GM06990 (cell line): ENCODE data around the gene ING2.
"Not testable (repeated sequence)": the region's sequence is repeated elsewhere in the genome, so short reads cannot be mapped to it uniquely, and the experiment has no call there.

Experiments used
- DNase-seq: peaks from one replicate; pipeline ENCODE4 v3.0.0-alpha.2; 2011; ENCODE audit not compliant: insufficient read length; ENCODE audit errors: extremely low read depth
- H3K27me3 ChIP-seq: replicated peaks from 2 replicates; pipeline ENCODE4 v1.6.0; 2011; ENCODE audit warnings: low read length; ENCODE audit not compliant: control insufficient read depth, insufficient read depth
- H3K36me3 ChIP-seq: 2 replicates; pipeline ENCODE4 v1.5.1; 2011; ENCODE audit warnings: low read length; ENCODE audit not compliant: control insufficient read depth, insufficient read depth
- H3K4me3 ChIP-seq: replicated peaks from 2 replicates; pipeline ENCODE4 v1.5.1; 2011; ENCODE audit warnings: low read depth, mild to moderate bottlenecking, control low read depth, low read length
- TF ChIP-seq, protein P1 (sequence below): IDR thresholded peaks from 2 replicates; pipeline ENCODE4 v1.5.1; 2011; ENCODE audit warnings: low read length, control low read depth, mild to moderate bottlenecking, inconsistent platforms; ENCODE audit not compliant: insufficient read depth, poor library complexity, severe bottlenecking

ING2 gene

DNA sequence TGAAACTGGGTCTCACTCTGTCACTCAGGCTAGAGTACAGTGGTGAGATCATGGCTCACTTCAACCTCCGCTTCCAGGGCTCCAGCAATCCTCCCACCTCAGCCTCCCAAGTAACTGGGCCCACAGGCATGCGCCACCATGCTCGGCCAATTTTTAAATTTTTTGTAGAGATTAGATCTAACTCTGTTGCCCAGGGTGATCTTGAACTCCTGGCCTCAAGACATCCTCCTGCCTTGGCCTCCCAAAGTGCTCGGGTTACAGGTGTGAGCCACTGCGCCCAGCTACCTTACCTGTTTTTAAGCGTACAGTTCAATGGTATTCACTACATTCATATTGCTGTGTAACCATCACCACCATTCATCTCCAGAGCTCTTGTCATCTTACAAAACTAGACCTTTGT is 41.5 kb downstream of the ING2 start:
- Histone ChIP-seq H3K36me3 (no peaks in the 10 kb centered on the region), H3K27me3 (no peaks in the 10 kb centered on the region), H3K4me3 (no peak overlapping the region)
- TF ChIP-seq, protein P1, sequence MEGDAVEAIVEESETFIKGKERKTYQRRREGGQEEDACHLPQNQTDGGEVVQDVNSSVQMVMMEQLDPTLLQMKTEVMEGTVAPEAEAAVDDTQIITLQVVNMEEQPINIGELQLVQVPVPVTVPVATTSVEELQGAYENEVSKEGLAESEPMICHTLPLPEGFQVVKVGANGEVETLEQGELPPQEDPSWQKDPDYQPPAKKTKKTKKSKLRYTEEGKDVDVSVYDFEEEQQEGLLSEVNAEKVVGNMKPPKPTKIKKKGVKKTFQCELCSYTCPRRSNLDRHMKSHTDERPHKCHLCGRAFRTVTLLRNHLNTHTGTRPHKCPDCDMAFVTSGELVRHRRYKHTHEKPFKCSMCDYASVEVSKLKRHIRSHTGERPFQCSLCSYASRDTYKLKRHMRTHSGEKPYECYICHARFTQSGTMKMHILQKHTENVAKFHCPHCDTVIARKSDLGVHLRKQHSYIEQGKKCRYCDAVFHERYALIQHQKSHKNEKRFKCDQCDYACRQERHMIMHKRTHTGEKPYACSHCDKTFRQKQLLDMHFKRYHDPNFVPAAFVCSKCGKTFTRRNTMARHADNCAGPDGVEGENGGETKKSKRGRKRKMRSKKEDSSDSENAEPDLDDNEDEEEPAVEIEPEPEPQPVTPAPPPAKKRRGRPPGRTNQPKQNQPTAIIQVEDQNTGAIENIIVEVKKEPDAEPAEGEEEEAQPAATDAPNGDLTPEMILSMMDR = no peak
- DNase-seq = no peak

DNA sequence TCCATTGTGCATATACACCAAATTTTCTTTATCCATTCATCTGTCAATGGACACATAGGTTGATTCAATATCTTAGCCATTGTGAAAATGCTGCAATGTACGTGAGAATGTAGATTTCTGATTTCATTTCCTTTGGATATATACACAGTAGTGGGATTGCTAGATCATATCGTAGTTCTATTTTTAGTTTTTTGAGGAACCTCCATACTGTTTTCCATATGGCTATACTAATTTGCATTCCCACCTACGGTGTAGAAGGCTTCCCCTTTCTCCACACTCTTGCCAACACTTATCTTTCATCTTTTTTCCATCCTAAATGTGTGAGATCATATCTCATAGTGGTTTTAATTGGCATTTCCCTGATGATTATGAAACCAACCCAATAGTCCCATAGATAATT is 43.4 kb downstream of the ING2 start:
- no peak for DNase-seq
- Histone ChIP-seq H3K36me3 (no peaks in the 10 kb centered on the region), H3K27me3 (no peaks in the 10 kb centered on the region), H3K4me3 (no peak overlapping the region)
- TF ChIP-seq, protein P1 = no peak

DNA sequence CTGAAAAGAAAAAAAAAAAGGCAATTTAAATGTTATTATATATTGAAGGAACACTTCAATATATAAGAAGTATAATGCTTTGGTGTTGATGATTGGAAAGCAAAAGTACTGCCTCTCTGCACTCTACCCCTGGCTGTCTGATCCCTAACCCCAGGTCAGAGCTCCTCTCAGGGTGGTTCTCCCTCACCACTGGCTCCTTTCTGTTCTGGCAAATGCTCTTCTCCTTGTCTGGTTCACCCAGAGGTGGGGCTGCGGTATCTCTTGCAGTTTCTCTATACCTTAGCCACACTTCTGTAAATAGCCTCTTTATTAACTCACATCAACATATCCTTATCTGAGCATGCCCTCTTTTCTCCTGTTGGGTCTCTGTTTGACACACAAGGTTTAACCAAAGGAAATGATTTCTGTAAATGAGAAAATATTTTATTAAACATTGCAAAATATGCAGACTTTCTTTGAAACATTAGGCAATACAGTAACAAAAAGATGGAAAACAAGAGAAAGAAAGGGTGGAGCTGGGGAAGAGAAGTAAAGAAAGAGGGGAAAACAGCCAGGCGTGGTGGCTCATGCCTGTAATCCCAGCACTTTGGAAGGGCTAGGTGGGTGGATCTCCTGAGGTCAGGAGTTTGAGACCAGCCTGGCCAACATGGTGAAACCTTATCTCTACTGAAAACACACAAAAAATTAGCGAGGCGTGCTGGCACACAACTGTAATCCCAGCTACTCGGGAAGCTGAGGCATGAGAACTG is 45.7 kb downstream of the ING2 start:
- TF ChIP-seq, protein P1 = no peak
- no peak for DNase-seq
- H3K4me3 ChIP-seq = no peak overlapping the region
- H3K27me3 ChIP-seq = no peaks in the 10 kb centered on the region
- no peaks in the 10 kb centered on the region for H3K36me3 ChIP-seq

DNA sequence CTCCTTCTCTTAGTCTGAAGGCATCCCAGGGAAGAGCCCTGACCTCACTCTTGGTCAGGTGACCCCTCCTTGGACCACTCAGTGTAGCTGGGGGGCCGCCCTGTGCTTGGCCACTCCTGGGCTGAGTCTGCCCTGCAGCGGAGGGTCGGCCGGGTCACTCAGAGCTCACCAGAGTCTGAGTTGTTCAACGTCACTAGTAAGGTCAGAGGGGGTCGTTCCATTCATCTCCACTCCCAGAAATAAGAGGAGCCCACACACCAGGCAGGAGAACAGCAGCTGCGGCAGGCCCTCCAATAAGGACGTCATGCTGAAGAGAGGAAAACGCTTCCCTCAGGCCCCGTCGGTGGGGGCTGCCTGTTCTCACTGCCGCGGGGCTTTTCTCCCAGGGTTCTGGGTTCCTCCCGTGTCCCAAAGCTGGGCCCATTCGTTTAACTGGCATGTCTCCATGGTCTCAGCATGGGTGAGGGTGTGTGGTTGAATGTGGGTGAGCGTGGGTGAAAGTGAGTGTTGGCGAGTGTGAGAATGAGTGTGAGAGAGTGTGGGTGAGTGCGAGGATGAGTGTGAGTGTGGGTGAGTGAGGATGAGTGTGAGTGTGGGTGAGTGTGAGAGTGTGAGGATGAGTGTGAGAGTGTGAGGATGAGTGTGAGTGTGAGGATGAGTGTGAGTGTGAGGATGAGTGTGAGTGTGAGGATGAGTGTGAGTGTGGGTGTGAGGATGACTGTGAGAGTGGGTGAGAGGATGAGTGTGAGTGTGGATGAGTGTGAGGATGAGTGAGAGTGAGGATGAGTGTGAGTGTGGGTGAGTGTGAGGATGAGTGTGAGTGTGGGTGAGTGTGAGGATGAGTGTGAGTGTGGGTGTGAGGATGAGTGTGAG is 47.7 kb downstream of the ING2 start:
- TF ChIP-seq, protein P1 = no peak
- Histone ChIP-seq H3K36me3 (no peaks in the 10 kb centered on the region), H3K4me3 (no peak overlapping the region), H3K27me3 (no peaks in the 10 kb centered on the region)
- no peak for DNase-seq

DNA sequence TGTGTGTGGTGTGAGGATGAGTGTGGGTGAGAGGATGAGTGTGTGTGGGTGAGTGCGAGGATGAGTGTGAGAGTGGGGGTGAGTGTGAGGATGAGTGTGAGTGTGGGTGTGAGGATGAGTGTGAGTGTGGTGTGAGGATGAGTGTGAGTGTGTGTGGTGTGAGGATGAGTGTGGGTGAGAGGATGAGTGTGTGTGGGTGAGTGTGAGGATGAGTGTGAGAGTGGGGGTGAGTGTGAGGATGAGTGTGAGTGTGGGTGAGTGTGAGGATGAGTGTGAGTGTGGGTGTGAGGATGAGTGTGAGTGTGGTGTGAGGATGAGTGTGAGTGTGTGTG is 48.3 kb downstream of the ING2 start:
- DNase-seq, H3K36me3 ChIP-seq, H3K27me3 ChIP-seq, H3K4me3 ChIP-seq: not testable (repeated sequence)

DNA sequence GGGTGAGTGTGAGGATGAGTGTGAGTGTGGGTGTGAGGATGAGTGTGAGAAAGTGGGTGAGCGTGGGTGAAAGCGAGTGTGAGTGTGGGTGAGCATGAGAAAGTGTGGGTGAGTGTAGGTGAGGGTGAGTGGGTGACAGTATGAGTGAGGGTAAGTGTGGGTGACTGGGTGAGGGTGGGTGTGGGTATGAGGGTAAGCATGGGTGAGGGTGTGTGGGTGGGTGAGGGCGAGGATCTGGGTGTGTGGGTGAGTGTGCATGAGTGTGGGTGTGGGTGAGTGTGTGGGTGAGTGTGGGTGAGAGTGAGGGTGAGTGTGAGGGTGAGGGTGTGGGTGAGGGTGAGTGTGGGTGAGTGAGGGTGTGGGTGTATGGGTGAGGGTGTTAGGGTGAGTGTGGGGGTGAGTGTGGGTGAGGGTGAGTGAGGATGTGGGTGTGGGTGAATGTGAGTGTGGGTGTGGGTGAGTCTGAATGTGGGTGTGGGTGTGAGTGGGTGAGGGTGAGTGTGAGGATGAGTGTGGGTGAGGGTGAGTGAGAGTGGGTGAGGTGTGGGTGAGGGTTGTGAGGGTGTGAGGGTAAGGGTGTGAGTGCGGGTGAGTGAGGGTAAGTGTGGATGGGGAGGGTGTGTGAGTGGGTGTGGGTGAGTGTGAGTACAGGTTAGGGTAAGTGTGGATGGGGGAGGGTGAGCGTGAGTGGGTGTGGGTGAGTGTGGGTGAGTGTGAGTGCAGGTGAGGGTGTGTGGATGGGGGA is 48.9 kb downstream of the ING2 start:
- Histone ChIP-seq H3K4me3 (no peak overlapping the region), H3K36me3 (no peaks in the 10 kb centered on the region), H3K27me3 (no peaks in the 10 kb centered on the region)
- TF ChIP-seq, protein P1 = no peak
- no peak for DNase-seq
